GM12875 (cell line): ENCODE measurements around the gene AP1G2.

Experiments
- H3K4me3 ChIP-seq: one replicate; pipeline ENCODE4 v1.5.1; 2011; ENCODE audit warnings: low read depth, low read length, control low read depth
- TF ChIP-seq, protein P1 (sequence below): IDR thresholded peaks from 2 replicates; pipeline ENCODE4 v1.5.1; 2011; ENCODE audit warnings: low read depth, mild to moderate bottlenecking, control low read depth, inconsistent platforms, low read length, moderate library complexity, borderline replicate concordance; ENCODE audit not compliant: insufficient read depth

The AP1G2 gene

DNA sequence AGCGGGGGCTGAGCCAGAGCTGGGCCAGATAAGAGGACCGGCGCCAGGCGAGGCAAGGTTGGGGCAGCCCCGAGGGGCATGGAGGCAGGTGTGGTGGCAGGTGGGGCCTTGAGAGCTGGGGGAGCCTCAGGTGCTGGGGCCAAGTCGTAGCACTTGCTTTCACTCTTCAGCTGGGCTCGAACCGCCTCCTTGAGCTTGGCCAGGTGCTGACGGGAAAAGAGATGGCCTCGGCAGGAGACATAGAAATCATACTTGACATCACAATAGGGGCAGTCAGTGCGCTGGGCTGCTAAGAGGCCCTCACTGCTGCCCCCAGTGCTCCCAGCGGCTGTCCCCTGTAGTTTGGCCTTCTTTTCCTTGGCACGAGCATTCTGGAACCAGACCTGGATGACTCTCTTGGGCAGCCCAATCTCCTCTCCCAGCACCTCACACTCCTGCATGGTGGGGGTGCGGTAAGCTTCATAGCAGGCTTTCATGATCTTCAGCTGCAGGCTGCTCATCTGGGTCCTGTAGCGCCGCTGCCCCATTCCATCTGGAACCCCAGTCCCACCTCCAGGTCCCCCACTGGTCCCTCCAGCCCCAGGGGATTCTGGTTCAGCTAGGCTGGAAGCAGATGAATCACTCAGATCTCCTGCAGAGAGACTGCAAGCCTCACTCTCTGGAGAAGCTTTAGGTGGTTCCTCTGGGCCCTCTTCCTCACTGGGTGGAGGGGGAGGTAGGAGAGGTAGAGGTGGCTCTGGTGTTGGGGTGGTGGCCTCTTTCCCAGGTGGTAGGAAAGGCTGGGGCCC is 44.2 kb downstream of the AP1G2 start:
- H3K4me3 ChIP-seq, result no peak overlapping the region
- TF ChIP-seq, protein P1, sequence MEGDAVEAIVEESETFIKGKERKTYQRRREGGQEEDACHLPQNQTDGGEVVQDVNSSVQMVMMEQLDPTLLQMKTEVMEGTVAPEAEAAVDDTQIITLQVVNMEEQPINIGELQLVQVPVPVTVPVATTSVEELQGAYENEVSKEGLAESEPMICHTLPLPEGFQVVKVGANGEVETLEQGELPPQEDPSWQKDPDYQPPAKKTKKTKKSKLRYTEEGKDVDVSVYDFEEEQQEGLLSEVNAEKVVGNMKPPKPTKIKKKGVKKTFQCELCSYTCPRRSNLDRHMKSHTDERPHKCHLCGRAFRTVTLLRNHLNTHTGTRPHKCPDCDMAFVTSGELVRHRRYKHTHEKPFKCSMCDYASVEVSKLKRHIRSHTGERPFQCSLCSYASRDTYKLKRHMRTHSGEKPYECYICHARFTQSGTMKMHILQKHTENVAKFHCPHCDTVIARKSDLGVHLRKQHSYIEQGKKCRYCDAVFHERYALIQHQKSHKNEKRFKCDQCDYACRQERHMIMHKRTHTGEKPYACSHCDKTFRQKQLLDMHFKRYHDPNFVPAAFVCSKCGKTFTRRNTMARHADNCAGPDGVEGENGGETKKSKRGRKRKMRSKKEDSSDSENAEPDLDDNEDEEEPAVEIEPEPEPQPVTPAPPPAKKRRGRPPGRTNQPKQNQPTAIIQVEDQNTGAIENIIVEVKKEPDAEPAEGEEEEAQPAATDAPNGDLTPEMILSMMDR, result no peak

DNA sequence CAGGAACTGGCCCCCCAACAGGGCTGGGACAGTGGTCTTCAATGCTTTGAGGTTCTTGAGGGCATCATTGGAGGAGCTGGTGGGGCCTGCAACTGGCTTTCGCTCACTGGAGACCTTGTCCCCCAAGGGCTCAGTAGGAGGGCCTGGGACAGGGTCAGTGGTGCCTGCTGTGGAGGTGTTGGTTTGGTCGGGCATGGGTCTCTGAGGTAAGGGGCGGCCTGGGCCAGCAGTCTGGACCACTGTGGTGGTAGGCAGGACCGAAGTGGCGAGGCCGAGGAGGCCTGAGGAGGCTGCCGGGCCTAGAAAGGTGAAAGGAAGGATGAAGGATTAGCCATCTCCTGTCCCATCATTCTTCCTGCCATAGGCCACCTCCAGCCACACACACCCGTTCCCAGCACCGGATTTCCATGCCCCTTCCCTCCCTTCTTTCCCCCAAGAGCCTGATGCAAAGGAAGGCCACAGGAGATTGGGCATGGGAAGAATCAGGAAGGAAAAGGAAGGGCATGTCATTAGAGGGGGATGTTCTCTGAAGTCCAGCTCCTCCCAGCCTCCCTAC is 44.9 kb downstream of the AP1G2 start:
- TF ChIP-seq, protein P1, result no peak

DNA sequence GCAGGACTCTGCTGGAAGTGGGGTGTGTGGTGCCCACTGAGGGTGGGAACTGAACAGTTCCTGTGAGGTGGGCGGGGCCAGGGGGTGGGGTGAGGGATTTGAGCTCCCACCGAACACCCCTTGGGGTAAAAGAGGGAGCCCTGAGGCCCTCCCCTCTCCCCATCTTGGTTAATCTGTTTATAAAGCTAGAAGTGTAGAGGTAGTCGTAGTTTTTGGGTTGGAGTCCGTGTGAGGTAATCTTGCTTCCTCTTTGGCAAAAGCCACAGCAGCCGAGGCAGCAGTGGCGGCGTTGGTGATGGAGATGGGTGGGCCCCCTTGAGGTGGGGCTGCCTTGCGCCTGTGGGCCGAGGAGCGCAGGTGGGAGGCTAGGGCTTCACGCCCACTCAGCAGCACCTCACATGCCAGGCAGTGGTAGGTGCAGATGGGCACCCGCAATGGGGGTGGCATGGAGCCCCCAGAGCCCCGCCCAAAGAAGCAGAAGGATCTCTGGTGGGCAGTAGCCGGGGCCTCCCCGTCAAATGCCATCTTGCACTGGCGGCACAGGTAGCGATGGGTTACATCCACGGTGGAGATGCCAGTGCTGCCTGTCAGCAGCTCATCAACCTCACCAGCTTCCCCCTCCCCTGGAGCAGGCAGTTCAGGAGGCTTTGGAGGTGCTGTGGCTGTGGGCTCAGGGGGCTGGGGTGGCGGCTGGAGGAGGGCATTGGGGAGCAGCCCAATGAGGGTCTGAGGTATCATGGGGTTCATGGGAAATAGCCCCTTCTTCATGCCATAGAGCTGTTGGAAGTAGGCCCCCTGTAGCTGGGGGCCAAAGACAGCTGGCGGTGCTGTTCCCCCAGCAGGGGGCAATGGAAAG is 45.6 kb downstream of the AP1G2 start:
- TF ChIP-seq, protein P1, result no peak
- H3K4me3 ChIP-seq, result no peak overlapping the region

More for the DNA sequence above, 44.9 kb downstream of the AP1G2 start:
- no peak overlapping the region for H3K4me3 ChIP-seq

DNA sequence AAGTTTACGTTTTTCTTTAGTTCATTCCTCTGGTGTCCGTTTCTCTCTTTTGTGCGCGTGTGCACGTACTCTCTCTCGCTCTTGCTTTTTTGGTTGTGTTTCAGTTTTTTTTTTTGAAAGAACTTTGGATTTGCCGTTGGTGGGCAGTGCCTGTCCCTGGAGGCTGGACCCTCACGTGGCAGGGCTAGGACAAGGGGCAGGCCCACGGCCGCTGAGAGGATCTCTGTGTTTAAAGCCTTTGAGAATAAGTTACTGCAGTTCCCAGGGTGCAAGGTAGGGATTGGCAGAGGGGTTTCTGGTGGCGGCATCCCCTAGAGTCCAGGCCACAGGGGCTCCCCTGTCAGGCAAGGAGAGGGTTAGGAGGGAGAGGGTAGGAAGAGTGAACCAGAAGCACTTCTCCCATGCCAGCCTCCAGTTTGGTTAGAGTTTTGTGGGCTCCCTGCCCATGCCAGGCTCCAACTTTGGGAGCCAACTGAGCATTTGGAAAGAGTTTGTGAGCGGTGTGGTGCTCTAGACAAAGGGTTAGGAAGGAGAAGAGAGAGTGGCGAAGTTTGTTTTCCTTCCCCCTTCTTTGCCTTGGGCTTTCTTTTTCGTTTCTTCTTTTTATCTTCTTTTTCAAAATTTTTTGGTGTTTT is 46.6 kb downstream of the AP1G2 start:
- TF ChIP-seq, protein P1, result no peak
- H3K4me3 ChIP-seq, result no peak overlapping the region

GRCh38 chr14:23518709-23519108 is 48.9 kb downstream of the AP1G2 start:
- no peak overlapping the region for H3K4me3 ChIP-seq
- TF ChIP-seq, protein P1, result no peak

- TF ChIP-seq, protein P1, result no peak
- H3K4me3 ChIP-seq, result no peak overlapping the region
Measured at GRCh38 chr14:23517650-23518326, 49.8 kb downstream of the AP1G2 start.
